ENCODE measurements around the gene PRPF40B.

PRPF40B gene

GRCh38 chr12:49645146-49646039 is 22.0 kb downstream of the PRPF40B start:
- no peaks in the 10 kb centered on the region for H3K79me2 ChIP-seq (ENCODE audit: insufficient read depth, low read length)
- H3K4me1 ChIP-seq (ENCODE audit: insufficient read depth, low read length, severe bottlenecking) = no peaks in the 10 kb centered on the region
- no peaks in the 10 kb centered on the region for H4K20me1 ChIP-seq (ENCODE audit: insufficient read depth, low read length)
- H3K9me2 ChIP-seq (ENCODE audit: low read depth, low read length) = no peaks in the 10 kb centered on the region
- TF ChIP-seq CTCF (IDR thresholded peaks at IDR 0.05; ENCODE audit: low read length) = no peak
- TF ChIP-seq EZH2 (IDR thresholded peaks at IDR 0.05; ENCODE audit: borderline replicate concordance, low read length) = no peak
- H3K36me3 ChIP-seq (ENCODE audit: insufficient read depth, low read length) = no peaks in the 10 kb centered on the region
- H3K27me3 ChIP-seq (ENCODE audit: insufficient read depth, low read length) = no peaks in the 10 kb centered on the region; the same call in 1 of the 2 replicates
- no peaks in the 10 kb centered on the region for H3F3A ChIP-seq (ENCODE audit: insufficient read depth, low read length)
- H3K4me3 ChIP-seq (ENCODE audit: low read depth, low read length, poor library complexity, severe bottlenecking) = no peak overlapping the region
- H3K27ac ChIP-seq (ENCODE audit: low read depth, low read length, poor library complexity, severe bottlenecking) = no peak overlapping the region
- H3K9ac ChIP-seq (ENCODE audit: low read length) = no peak overlapping the region
- no peaks in the 10 kb centered on the region for H3K9me3 ChIP-seq (ENCODE audit: low read length)
- H3K4me2 ChIP-seq (ENCODE audit: low read length) = no peak overlapping the region
- no peak overlapping the region for H2AFZ ChIP-seq (ENCODE audit: low read length)

- Histone ChIP-seq H3K4me1 (ENCODE audit: insufficient read depth, low read length, severe bottlenecking) (no peaks in the 10 kb centered on the region), H3K9me3 (ENCODE audit: low read length) (no peaks in the 10 kb centered on the region), H3K4me2 (ENCODE audit: low read length) (no peak overlapping the region), H4K20me1 (ENCODE audit: insufficient read depth, low read length) (no peaks in the 10 kb centered on the region), H3K9me2 (ENCODE audit: low read depth, low read length) (no peaks in the 10 kb centered on the region), H3F3A (ENCODE audit: insufficient read depth, low read length) (no peaks in the 10 kb centered on the region), H3K4me3 (ENCODE audit: low read depth, low read length, poor library complexity, severe bottlenecking) (no peak overlapping the region), H3K9ac (ENCODE audit: low read length) (no peak overlapping the region), H3K27ac (ENCODE audit: low read depth, low read length, poor library complexity, severe bottlenecking) (no peak overlapping the region), H3K27me3 (ENCODE audit: insufficient read depth, low read length) (no peaks in the 10 kb centered on the region), H3K36me3 (ENCODE audit: insufficient read depth, low read length) (no peaks in the 10 kb centered on the region), H2AFZ (ENCODE audit: low read length) (no peak overlapping the region), H3K79me2 (ENCODE audit: insufficient read depth, low read length) (no peaks in the 10 kb centered on the region)
- no peak for TF ChIP-seq EZH2 (IDR thresholded peaks at IDR 0.05; ENCODE audit: borderline replicate concordance, low read length)
- no peak for TF ChIP-seq CTCF (IDR thresholded peaks at IDR 0.05; ENCODE audit: low read length)
These were observed 23.0 kb downstream of the PRPF40B start for GRCh38 chr12:49646331-49646830.

GRCh38 chr12:49646871-49647654 is 23.7 kb downstream of the PRPF40B start:
- Histone ChIP-seq H4K20me1 (ENCODE audit: insufficient read depth, low read length) (no peaks in the 10 kb centered on the region), H3K9me2 (ENCODE audit: low read depth, low read length) (no peaks in the 10 kb centered on the region), H3K36me3 (ENCODE audit: insufficient read depth, low read length) (no peaks in the 10 kb centered on the region), H3F3A (ENCODE audit: insufficient read depth, low read length) (no peaks in the 10 kb centered on the region), H3K4me2 (ENCODE audit: low read length) (no peak overlapping the region), H3K4me3 (ENCODE audit: low read depth, low read length, poor library complexity, severe bottlenecking) (no peak overlapping the region), H2AFZ (ENCODE audit: low read length) (no peak overlapping the region), H3K4me1 (ENCODE audit: insufficient read depth, low read length, severe bottlenecking) (no peaks in the 10 kb centered on the region), H3K9me3 (ENCODE audit: low read length) (no peaks in the 10 kb centered on the region), H3K9ac (ENCODE audit: low read length) (no peak overlapping the region), H3K27ac (ENCODE audit: low read depth, low read length, poor library complexity, severe bottlenecking) (no peak overlapping the region), H3K27me3 (ENCODE audit: insufficient read depth, low read length) (no peaks in the 10 kb centered on the region), H3K79me2 (ENCODE audit: insufficient read depth, low read length) (no peaks in the 10 kb centered on the region)
- no peak for TF ChIP-seq CTCF (IDR thresholded peaks at IDR 0.05; ENCODE audit: low read length)
- no peak for TF ChIP-seq EZH2 (IDR thresholded peaks at IDR 0.05; ENCODE audit: borderline replicate concordance, low read length)
